Measurements from ENCODE around the gene RTF2.

DNA sequence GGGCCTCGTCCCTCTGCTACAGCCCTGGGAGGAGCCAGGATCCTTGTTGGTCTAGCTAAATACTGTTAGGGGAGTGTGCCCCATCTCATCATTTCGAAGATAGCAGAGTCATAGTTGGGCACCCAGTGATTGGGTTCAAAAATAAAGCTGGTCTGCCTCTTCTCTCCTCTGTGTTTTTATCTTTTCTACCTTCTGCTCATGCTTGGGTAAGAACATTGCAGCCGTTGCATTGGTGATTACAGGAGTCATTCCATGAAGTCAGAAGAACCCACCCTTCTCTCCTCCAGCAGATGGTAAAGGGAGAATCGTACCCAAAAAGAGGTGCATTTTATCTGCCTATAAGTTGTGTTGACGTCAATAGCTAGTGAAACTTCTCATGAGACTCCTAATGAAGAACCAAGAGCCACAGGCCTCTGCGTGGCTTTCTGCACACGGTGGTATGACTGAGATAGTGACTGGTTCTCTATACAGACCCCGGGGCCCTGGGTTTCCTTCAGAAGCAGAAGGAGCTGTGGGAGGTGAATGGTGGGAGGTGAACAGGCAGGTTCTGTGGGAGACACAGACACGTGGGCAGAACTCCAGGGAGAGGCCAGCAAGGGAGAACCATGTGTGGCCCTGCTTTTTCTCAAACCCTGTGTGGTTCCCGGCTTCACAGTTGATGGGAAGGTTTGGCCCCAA, 50.4 kb downstream of the RTF2 start:
- TF ChIP-seq, protein P1, sequence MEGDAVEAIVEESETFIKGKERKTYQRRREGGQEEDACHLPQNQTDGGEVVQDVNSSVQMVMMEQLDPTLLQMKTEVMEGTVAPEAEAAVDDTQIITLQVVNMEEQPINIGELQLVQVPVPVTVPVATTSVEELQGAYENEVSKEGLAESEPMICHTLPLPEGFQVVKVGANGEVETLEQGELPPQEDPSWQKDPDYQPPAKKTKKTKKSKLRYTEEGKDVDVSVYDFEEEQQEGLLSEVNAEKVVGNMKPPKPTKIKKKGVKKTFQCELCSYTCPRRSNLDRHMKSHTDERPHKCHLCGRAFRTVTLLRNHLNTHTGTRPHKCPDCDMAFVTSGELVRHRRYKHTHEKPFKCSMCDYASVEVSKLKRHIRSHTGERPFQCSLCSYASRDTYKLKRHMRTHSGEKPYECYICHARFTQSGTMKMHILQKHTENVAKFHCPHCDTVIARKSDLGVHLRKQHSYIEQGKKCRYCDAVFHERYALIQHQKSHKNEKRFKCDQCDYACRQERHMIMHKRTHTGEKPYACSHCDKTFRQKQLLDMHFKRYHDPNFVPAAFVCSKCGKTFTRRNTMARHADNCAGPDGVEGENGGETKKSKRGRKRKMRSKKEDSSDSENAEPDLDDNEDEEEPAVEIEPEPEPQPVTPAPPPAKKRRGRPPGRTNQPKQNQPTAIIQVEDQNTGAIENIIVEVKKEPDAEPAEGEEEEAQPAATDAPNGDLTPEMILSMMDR (IDR thresholded peaks at IDR 0.05 in 4 of 5, conservative IDR thresholded peaks at IDR 0.05 in 1 of 5) = no peak
- TF ChIP-seq POLR2A (IDR thresholded peaks at IDR 0.05) = no peak
